ENCODE data around the gene ARHGAP24. TPM values are rescaled to one million over a fixed set of nuclear protein-coding genes. Genes with fewer than 3 reads are reported as not detected.

The ARHGAP24 gene
- total RNA-seq, 1 donor from 2014 or later = 17.8 TPM

GRCh38 chr4:85534120-85534519 is 59.2 kb downstream of the ARHGAP24 start:
- H3K4me3 Mint-ChIP-seq (ENCODE audit: low read depth) = no peak overlapping the region
- H3K27me3 Mint-ChIP-seq = no peaks in the 10 kb centered on the region
- no peak for TF ChIP-seq CTCF (IDR thresholded peaks at IDR 0.05; ENCODE audit: unreplicated experiment)

GRCh38 chr4:85543832-85544231 is 68.9 kb downstream of the ARHGAP24 start:
- Mint-ChIP-seq H3K27ac (no peak overlapping the region), H3K27me3 (no peaks in the 10 kb centered on the region), H3K9me3 (ENCODE audit: low read depth) (no peaks in the 10 kb centered on the region), H3K4me1 (ENCODE audit: low read depth) (no peaks in the 10 kb centered on the region), H3K4me3 (ENCODE audit: low read depth) (no peak overlapping the region), H3K36me3 (ENCODE audit: insufficient read depth) (no peaks in the 10 kb centered on the region)
- no peak for DNase-seq (ENCODE audit: low spot score, unreplicated experiment)
- TF ChIP-seq CTCF (IDR thresholded peaks at IDR 0.05; ENCODE audit: unreplicated experiment) = no peak

More at GRCh38 chr4:85534120-85534519, 59.2 kb downstream of the ARHGAP24 start:
- H3K27ac Mint-ChIP-seq = no peak overlapping the region
- H3K36me3 Mint-ChIP-seq (ENCODE audit: insufficient read depth) = no peaks in the 10 kb centered on the region
- H3K4me1 Mint-ChIP-seq (ENCODE audit: low read depth) = peaks cover 12% of the 10 kb centered on the region
- no peak for DNase-seq (ENCODE audit: low spot score, unreplicated experiment)
- no peaks in the 10 kb centered on the region for H3K9me3 Mint-ChIP-seq (ENCODE audit: low read depth)

- DNase-seq (ENCODE audit: low spot score, unreplicated experiment) = no peak
- Mint-ChIP-seq H3K27ac (no peak overlapping the region), H3K4me3 (ENCODE audit: low read depth) (no peak overlapping the region), H3K9me3 (ENCODE audit: low read depth) (no peaks in the 10 kb centered on the region), H3K27me3 (no peaks in the 10 kb centered on the region), H3K36me3 (ENCODE audit: insufficient read depth) (no peaks in the 10 kb centered on the region), H3K4me1 (ENCODE audit: low read depth) (no peaks in the 10 kb centered on the region)
- TF ChIP-seq CTCF (IDR thresholded peaks at IDR 0.05; ENCODE audit: unreplicated experiment) = no peak
These were observed 69.8 kb downstream of the ARHGAP24 start for GRCh38 chr4:85544751-85545150.

GRCh38 chr4:85548116-85548515 is 73.2 kb downstream of the ARHGAP24 start:
- Mint-ChIP-seq H3K4me3 (ENCODE audit: low read depth) (no peak overlapping the region), H3K4me1 (ENCODE audit: low read depth) (no peaks in the 10 kb centered on the region), H3K36me3 (ENCODE audit: insufficient read depth) (peaks cover 3% of the 10 kb centered on the region), H3K9me3 (ENCODE audit: low read depth) (peaks cover 19% of the 10 kb centered on the region), H3K27ac (no peak overlapping the region), H3K27me3 (no peaks in the 10 kb centered on the region)
- no peak for DNase-seq (ENCODE audit: low spot score, unreplicated experiment)
- no peak for TF ChIP-seq CTCF (IDR thresholded peaks at IDR 0.05; ENCODE audit: unreplicated experiment)

GRCh38 chr4:85548841-85549240 is 73.9 kb downstream of the ARHGAP24 start:
- Mint-ChIP-seq H3K4me3 (ENCODE audit: low read depth) (no peak overlapping the region), H3K36me3 (ENCODE audit: insufficient read depth) (peaks cover 3% of the 10 kb centered on the region), H3K9me3 (ENCODE audit: low read depth) (peaks cover 23% of the 10 kb centered on the region), H3K4me1 (ENCODE audit: low read depth) (no peaks in the 10 kb centered on the region), H3K27me3 (no peaks in the 10 kb centered on the region), H3K27ac (no peak overlapping the region)
- TF ChIP-seq CTCF (IDR thresholded peaks at IDR 0.05; ENCODE audit: unreplicated experiment) = no peak
- no peak for DNase-seq (ENCODE audit: low spot score, unreplicated experiment)

All from progenitor cell of endocrine pancreas (in vitro differentiated cells).